PFSK-1 (cell line): Measurements from ENCODE around the gene AOPEP.

Experiments
- FOXP2 ChIP-seq: optimal IDR thresholded peaks from 2 replicates; pipeline ENCODE3; 2011; ENCODE audit warnings: borderline replicate concordance, control low read depth, inconsistent platforms; ENCODE audit not compliant: insufficient read depth; ENCODE audit errors: extremely low read length, extremely low read depth
- POLR2AphosphoS5 ChIP-seq: IDR thresholded peaks from 2 replicates; pipeline ENCODE4 v1.6.1; 2012; ENCODE audit warnings: low read depth, mild to moderate bottlenecking, control low read depth, low read length, moderate library complexity
- SIN3A ChIP-seq: IDR thresholded peaks from 2 replicates; pipeline ENCODE4 v1.6.1; 2012; ENCODE audit warnings: mild to moderate bottlenecking, low read length, moderate library complexity, borderline replicate concordance; ENCODE audit not compliant: insufficient read depth
- TAF1 ChIP-seq: IDR thresholded peaks from 2 replicates; pipeline ENCODE4 v1.6.1; 2012; ENCODE audit warnings: low read length, control low read depth, borderline replicate concordance; ENCODE audit not compliant: insufficient read depth
- TF ChIP-seq, protein P1 (sequence below), 2 experiments: IDR thresholded peaks; 2 replicates each; pipeline versions ENCODE4 v1.6.1 to v1.8.0; 2011 to 2012; ENCODE audit warnings: low read depth in 2 of 2, low read length in 2 of 2, control low read depth in 1 of 2, inconsistent platforms in 1 of 2, mild to moderate bottlenecking in 1 of 2, moderate library complexity in 1 of 2; ENCODE audit not compliant: insufficient read depth in 1 of 2

Gene AOPEP

DNA sequence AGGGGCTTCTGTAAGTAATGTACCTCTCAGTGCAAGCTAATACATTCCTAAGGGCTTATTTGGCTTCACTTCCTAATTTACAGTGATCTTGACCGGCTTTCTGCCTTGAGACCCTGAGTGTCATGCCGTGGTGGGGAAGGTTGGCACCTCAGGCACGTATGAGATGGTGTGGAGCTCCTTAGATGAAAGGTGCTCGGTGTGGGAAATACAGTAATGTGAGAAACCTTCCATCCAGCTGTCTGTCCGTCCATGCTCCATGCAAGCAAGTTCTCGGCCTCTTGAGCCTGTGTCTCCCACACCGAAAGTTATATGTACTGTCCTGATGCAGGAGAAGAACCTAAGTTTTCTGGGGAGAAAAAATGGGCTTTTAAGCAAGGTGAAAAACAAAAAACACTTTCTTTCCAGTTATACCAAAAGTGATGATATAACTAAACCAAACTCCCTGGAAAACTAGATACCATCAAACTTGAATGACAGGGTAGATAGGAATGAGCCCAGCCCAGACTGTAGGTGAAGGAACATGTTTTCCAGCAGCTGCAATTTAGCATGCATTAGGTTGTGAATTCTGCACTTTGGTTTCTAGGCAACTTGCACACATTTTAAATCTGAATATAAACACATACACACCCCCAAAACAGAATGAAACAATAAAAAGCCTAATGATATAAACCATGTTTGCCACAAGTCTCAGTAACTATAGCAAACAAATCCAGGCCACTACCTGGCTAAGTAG is 311.5 kb downstream of the AOPEP start:
- TF ChIP-seq, protein P1, sequence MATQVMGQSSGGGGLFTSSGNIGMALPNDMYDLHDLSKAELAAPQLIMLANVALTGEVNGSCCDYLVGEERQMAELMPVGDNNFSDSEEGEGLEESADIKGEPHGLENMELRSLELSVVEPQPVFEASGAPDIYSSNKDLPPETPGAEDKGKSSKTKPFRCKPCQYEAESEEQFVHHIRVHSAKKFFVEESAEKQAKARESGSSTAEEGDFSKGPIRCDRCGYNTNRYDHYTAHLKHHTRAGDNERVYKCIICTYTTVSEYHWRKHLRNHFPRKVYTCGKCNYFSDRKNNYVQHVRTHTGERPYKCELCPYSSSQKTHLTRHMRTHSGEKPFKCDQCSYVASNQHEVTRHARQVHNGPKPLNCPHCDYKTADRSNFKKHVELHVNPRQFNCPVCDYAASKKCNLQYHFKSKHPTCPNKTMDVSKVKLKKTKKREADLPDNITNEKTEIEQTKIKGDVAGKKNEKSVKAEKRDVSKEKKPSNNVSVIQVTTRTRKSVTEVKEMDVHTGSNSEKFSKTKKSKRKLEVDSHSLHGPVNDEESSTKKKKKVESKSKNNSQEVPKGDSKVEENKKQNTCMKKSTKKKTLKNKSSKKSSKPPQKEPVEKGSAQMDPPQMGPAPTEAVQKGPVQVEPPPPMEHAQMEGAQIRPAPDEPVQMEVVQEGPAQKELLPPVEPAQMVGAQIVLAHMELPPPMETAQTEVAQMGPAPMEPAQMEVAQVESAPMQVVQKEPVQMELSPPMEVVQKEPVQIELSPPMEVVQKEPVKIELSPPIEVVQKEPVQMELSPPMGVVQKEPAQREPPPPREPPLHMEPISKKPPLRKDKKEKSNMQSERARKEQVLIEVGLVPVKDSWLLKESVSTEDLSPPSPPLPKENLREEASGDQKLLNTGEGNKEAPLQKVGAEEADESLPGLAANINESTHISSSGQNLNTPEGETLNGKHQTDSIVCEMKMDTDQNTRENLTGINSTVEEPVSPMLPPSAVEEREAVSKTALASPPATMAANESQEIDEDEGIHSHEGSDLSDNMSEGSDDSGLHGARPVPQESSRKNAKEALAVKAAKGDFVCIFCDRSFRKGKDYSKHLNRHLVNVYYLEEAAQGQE (IDR thresholded peaks at IDR 0.05; ENCODE audit: insufficient read depth in 1 of 2, low read depth in 2 of 2, low read length in 2 of 2): no peak
- no peak for TF ChIP-seq TAF1
- no peak for TF ChIP-seq SIN3A
- TF ChIP-seq POLR2AphosphoS5: no peak
- TF ChIP-seq FOXP2: no peak

DNA sequence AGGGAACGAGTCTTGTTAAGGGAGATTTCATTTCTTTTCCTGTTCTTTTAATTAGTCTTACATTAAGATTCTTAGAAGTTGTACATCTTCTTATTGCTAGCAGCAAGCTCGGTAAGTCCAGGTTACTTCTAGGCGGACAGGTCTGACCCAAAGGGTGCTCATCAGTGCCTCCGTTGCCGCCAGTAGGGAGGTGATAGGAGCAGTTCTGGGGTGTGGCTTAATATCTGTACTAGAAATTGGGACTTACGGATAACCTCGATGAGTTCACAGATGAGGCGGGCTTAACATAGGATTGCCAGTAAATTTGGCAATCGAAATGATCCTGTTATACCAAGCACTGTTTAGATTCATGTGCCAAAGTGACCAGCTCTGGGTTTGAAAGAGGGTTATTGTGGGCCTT is 312.2 kb downstream of the AOPEP start:
- TF ChIP-seq FOXP2 (no peak), POLR2AphosphoS5 (no peak), SIN3A (no peak), TAF1 (no peak)
- TF ChIP-seq, protein P1 (IDR thresholded peaks at IDR 0.05; ENCODE audit: insufficient read depth in 1 of 2, low read depth in 2 of 2, low read length in 2 of 2): no peak

DNA sequence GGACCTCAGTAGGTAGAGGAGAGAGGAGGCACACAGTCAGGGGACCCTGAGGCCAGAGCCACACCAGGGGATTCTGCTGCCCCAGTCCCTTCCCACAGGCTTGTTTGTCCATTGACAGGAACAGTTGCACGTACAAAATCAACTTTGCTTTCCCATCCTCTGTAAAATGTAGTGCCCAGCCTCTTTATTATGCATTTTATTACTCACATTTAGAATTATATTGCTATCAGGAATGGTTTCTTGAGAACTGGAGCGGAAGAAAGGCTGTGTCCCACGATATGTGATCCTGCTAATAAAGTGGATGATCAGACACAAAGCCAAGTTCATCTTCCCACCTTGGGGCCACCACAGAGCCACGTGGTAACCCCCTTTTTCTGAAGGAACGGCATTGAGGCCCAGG is 313.6 kb downstream of the AOPEP start:
- TF ChIP-seq FOXP2 (no peak), TAF1 (no peak), SIN3A (no peak), POLR2AphosphoS5 (no peak)
- TF ChIP-seq, protein P1 (IDR thresholded peaks at IDR 0.05; ENCODE audit: insufficient read depth in 1 of 2, low read depth in 2 of 2, low read length in 2 of 2): no peak

DNA sequence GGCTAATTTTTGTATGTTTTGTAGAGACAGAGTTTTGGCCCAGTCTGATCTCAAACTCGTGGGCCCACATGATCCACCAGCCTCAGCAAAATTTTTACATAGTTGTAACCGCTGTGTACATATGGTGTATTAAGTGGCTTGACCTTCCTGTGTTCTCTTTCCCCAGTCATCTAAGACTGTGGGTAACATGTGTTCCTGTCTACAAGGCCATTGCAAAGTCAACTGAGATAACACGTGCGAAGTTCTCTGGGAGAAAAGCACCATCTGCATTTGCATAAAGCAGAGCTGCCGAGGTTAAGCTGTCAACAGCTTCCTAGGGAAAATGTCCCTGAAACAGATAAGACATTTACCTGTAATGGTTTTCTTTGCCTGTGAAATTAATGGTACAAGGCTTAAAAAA is 317.3 kb downstream of the AOPEP start:
- TF ChIP-seq TAF1 (no peak), POLR2AphosphoS5 (no peak), SIN3A (no peak), FOXP2 (no peak)
- TF ChIP-seq, protein P1 (IDR thresholded peaks at IDR 0.05; ENCODE audit: insufficient read depth in 1 of 2, low read depth in 2 of 2, low read length in 2 of 2): no peak
